Activated naive CD4-positive, alpha-beta T cell (primary cell): ENCODE data around the gene CLTB.

ENCODE experiments used
- DNase-seq, 4 experiments: peaks; one replicate each; lab custom pipeline; 2025; lab: John Stamatoyannopoulos, UW

The CLTB gene

DNA sequence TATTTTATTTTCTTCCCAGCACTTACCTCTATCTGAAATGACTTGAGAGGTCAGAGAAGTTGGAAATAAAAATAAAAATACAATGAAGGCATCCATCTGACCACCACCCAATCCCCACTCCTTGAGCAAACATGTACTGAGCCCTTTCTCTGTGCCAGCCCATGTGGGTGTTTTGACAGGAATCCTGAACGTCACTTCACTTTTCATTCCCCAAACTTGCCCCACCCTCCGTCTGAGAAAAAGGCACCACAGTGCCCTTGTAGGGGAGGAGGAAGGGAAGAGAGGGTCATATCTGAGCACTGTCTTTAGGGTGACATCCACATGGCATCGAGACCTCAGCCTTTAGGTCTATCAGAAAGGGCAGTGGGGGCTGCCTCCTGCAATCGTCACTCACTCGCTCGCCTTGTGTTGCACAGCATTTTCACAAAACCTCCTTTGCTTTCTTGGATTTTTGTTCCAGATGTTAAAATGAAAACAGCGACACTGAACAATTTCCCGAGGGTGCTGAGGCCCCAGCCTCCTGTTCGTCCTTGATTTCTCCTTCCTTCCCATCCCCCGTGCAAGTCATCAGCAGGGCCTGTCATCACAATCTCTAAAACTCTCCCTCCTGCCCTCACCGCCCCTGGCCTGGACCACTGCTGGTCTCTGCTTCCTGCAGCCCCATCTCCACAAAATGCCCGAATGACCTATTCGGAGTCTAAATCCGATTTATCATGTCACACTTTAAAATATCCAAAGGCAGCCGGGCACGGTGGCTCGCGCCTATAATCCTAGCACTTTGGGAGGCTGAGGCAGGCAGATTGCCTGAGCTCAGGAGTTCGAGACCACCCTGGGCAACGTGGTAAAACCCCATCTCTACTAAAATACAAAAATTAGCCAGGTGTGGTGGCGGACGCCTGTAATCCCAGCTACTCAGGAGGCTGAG is 14.8 kb downstream of the CLTB start:
- no peak for DNase-seq

DNA sequence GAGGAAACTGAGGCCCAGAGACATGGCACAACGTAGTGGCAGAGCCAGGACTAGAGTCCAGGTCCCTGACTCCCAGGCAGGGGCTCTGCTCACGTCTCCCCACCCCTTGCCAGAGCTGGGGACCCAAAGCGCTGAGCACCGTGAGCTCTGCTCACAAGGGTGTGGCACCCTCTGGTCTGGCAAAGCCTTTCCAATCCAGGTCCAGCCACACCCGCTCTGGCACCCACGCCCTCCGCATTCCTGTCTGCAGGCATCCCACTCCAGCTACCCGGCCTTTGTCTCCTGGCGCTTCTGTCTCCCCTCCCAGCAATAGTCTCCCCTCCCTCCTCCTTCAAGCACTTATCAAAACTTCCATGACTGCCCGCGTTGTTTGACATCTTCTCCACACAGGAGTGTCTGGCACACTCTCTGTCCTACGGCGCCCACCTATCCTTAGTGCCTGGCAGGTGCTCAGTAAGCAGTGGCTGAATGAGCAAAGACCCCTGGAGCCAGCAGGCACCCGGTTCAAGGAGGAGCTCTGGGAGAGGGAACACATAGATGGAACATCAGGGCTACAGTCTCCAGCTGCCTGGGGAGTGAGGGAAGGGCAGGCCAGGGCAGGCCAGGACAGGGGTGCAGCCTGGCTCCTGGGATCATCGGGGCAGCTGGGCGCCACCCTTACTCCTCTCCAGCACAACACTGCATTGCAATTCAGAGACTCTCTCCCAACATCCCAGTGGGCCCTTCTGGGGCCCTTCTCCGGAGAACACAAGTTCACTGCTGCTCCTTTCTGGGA is 15.8 kb downstream of the CLTB start:
- DNase-seq: no peak

DNA sequence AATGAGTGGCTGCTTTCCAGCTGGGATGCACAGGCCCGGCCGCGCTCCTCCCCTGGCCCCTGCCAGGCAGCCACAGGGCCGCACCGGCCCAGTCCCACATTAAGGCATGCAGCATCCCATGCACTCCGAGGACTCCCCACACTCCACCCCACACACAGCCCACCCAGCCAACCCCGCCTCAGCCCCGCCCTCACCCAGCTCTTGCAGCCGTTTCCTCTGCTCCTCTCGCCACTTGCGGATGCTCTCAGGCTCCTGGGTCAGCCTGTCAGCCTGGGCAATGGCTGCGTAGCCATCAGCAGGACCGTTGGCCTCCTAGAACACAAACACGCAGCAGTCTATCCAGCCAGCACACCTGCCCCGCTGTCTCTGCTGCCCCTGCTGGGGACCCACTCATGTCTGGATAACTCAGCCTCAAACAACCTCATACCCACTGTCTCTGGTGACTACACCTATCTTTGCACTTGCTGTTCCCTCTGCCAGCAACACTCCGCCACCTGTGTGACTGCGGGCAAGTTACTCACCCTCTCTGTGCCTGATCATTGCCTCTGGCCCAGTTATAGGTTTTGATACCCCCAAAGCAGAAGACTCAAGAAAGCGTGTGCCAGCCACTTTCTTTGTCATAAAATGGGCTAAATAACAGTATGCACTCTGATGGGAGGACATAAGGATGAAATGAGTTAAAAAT is 18.5 kb downstream of the CLTB start:
- no peak for DNase-seq

DNA sequence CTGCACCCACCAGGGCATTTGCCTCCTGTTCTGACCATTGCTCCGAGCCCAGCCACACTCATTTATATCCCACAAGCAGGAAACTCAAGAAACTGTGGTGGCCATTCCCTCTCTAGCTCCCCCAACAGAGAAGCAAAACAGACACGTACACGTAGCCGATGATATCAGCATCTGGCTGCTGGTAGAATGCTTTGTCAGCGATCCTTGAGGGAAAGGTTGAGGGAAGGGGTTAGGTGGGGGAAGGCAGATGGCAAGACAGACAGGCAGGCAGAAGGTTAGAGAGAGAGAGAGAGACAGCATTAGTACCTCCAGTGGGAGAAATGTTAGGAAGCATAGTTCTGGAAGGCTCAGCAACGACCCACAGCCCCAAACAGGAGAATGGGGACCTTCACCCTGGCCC is 20.0 kb downstream of the CLTB start:
- DNase-seq: no peak

DNA sequence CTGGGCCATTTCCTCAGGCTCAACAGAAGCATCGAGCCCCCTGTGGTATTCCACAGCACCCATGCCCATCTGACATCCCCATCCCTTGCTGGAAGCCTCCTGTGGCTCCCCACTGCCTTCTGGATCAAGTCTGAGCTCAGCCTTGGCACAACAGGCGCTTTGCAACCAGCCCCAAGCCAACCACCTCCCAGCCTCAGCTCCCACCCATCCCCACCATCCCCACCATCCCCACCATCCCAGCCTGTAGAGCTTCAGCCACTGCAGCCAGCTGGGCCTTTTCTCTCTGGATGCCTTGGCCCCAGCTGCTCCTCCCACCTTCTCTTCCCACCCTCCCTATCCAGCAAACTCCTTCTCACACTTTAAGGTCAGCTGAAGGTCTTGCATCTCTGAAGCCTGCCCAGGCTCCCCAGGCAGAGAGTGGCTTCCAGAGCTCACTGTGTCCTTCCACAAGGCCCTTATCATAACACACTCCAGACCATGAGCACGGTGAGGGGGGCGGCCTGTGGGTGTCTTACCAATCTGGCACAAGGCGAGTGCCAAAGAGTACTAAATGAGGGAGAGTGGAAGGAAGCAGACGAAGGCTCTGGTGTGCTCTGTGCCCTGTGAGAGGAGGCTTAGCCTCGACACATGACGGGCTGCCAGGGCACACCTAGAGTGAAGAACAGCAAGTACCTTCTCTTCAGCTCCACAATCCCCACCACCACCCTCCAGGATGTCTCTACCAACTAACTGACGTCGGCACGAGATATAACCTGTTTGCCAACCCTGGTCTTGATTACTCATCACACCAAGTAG is 21.3 kb downstream of the CLTB start:
- no peak for DNase-seq

DNA sequence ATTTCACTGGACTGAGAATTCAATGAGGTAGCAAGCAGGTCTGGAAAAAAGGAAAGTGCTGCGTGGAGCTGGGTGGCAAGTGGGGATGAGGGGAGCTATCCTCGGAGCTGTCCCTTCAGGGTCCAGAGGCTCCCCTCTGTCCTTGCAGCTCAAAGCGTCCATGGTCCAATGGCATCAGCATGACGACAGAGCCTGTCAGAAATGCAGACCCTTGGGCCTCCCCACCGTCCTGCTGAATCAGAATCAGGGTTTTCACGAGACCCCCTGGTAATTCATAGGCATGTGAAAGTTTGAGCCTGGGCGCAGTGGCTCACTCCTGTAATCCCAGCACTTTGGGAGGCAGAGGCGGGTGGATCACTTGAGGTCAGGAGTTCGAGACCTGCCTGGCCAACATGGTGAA is 22.2 kb downstream of the CLTB start:
- DNase-seq: no peak

DNA sequence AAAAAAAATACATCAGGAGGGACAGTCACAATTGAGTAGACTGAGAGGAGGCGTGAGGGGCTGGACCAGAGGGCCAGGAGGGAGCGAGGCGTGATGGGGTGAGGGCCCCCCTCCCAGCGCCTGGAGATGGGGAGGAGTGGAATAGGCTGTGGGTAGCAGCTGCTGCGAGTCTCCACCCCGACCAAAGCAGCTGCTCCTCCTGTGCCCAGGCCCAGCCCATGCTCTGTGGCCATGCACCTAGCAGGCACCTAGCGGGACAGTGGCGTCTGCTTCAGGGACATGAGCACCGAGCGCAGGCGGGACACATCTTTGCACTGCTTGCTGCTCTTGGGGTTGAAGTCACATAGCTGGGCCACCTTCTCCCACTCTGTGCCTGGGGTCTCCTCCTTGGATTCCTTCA is 23.8 kb downstream of the CLTB start:
- DNase-seq: no peak

- DNase-seq: no peak
These were observed 24.3 kb downstream of the CLTB start for GRCh38 chr5:176391999-176392398.

GRCh38 chr5:176391479-176391878 is 24.9 kb downstream of the CLTB start:
- no peak for DNase-seq

- DNase-seq: peak in 1 of 4 experiments; percentile 71
These were observed 26.9 kb downstream of the CLTB start for GRCh38 chr5:176389135-176390123.

DNA sequence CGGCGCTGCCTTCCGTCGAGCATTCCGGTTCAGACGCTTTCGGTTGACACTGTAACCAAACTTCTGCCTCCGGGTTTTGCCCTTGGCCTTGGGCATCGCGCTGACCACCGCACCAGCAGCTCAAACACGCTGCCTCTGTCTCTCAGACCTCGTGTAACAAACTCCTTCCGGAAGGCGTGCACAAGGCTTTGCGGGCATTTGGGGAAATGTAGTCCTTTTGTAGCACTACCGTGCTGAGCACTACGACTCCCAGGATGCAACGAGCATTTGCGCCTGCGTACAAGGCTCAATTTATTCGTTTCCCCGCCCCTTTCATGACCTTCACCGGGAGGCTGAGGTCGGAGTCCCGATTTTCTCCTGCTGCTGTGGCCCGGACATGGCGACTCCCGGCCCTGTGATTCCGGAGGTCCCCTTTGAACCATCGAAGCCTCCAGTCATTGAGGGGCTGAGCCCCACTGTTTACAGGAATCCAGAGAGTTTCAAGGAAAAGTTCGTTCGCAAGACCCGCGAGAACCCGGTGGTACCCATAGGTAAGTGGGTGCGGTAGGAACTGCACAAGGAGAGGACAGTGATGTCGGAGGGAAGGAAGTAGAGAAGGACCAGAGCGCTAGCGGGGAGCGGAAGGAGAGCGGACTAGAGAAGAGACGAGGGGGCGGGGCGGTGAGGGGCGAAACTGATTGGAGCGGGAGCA is 27.8 kb downstream of the CLTB start, which contains the start of the genes HIGD2A and NOP16:
Gene HIGD2A, plus strand, starts transcription at position 308 of the 691 bp plus-strand sequence. Its CDS starts 69 bp downstream, at position 377.
Gene NOP16, minus strand, starts transcription at position 155 of the 691 bp plus-strand sequence. Its CDS starts 59 bp downstream, at position 96.
- DNase-seq: peak; percentile 90 to 97 (median 94)

DNA sequence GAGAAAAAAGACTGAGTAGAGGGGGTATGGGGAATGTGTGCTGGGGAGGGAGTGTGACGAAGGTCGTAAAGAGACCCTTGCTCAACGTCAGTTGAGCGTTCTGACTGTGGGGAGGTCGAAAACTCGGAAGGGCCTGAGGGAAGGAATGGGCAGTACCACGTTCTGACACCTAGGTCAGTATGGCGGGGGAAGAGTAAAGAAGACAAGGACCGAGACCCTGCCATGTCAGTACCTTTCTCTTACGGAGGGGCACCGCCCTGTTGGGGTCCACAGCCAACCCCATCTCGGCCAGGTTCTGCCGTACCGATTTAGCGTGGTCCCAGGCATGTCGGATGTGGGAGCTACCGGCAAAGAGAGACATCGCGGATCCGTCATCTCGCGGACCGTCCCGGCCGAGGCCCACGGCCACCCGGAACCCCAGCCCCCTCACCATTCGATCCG is 28.3 kb downstream of the CLTB start:
- DNase-seq: no peak

GRCh38 chr5:176387384-176387925 is 28.9 kb downstream of the CLTB start:
- DNase-seq: no peak

DNA sequence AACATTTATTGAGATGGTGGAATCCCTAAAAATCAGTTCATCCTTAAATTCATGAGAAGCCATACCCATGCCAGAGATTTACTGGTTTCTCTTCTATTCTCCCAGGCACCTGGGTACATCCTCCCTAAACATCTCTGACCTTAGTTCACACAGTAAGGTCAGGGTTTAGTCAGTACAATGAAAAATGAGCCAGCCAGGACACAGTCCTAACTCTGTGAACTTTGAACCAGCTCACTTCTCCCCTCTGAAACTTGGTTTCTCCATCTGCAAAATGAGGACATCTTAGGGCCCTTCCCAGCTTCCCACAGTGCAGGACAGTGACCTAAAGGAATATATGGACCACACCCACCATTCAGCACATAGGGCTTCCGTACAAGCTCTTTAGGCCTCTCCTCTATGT is 29.8 kb downstream of the CLTB start:
- no peak for DNase-seq

GRCh38 chr5:176384991-176385390 is 31.3 kb downstream of the CLTB start:
- DNase-seq: no peak

DNA sequence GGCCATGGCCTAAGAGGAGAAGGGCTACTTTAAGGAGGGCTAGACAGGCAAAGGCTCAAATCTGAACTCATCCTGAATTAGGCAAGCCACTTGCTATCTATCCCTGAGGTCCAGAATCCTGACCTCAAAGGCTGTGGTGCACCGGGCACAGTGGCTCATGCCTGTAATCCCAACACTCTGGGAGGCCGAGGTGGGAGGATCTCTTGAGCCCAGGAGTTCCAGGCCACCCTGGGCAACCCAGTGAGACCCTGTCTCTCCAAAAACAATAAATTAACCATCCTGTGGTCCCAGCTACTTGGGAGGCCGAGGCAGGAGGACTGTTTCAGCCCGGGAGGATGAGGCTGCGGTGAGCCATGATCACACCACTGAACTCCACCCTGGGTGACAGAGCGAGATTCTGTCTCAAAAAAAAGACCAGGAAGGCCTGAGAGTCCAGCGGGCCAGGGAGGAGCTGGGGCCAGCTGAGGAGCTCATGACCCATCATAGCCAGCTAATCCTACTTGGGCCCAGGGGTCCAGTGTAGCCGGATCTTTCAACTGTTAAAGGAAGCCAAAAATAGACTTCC is 31.9 kb downstream of the CLTB start:
- DNase-seq: no peak

DNA sequence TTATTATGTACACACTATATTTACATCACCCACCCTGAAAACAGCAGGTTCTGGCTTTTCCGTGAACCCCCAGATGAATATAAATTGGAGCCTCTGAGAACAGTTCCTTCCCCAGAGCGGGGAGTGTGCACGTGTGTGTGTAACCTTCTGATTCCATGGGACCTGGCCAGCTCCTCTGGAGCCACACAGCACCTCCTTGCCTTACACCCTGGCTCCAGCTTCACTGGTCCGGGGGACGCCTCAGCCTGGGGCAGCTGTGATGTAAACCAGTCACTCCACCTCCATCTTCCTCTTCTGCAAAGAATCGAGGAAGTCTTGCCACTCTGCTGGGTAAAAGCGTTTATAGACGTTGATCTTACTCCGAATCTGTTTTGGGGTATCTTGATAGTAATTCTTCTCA is 32.4 kb downstream of the CLTB start:
- DNase-seq: no peak

DNA sequence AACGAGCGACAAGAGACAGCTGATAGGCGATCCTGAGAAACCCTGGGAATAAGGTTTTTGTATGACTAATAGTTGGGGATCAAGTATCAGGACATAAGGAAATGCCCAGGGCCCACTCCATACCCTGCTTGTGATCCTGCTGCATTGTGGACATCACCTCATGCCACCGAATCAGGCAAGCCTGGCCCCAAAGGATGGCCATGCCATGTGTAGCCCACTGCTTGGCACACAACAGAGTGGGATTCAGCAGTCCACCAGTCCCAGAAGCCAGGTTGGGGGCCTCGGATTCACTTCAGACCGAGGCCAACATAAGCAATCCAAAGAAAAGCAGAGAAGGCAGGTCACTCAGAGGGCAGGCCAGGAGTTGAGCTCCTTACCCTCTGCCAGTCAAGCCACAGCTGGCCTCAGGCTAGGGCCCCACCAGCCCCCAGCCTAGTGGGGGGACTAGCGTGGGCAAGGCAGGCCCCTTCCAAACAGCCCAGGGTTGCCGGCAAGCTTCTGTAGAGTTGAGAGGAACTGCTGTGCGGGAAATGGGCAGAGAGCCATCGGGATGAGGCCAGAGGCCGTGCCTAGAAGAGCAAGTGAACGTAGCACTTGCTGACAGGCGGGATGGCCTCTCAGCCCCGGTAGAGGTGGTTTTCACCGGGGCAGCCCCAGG is 33.0 kb downstream of the CLTB start:
- DNase-seq: no peak
